Small intestine (tissue), 7 donors: Measurements from ENCODE around the gene HELZ2. TPM values are rescaled to one million over a fixed set of nuclear protein-coding genes. Genes with fewer than 3 reads are reported as not detected.

Source experiments
- DNase-seq, 2 donors: peaks; one replicate each; pipeline versions ENCODE4 v3.0.0 to v3.0.0-alpha.2; 2013
- FAIRE-seq: peaks from 2 replicates; lab custom pipeline; 2012; peaks lifted over from hg19 to GRCh38; lab: Jason Lieb, UNC
- H3K27ac ChIP-seq, 3 donors: one replicate each; pipeline ENCODE4 v1.5.1; 2013; ENCODE audit warnings: low read length in 2 of 3, mild to moderate bottlenecking in 2 of 3, control low read depth in 1 of 3, inconsistent platforms in 1 of 3, low read depth in 1 of 3, moderate library complexity in 1 of 3
- H3K27me3 ChIP-seq, 3 donors: one replicate each; pipeline ENCODE4 v1.6.1; 2013; ENCODE audit warnings: low read length in 3 of 3, inconsistent platforms in 1 of 3; ENCODE audit not compliant: control insufficient read depth in 3 of 3, insufficient read depth in 3 of 3
- H3K36me3 ChIP-seq, 3 donors: one replicate each; pipeline ENCODE4 v1.6.1; 2013; ENCODE audit warnings: low read length in 3 of 3, inconsistent platforms in 1 of 3, low read depth in 1 of 3, mild to moderate bottlenecking in 1 of 3, moderate library complexity in 1 of 3; ENCODE audit not compliant: control insufficient read depth in 3 of 3, insufficient read depth in 2 of 3
- H3K4me1 ChIP-seq, 3 donors: one replicate each; pipeline ENCODE4 v1.6.1; 2013; ENCODE audit warnings: low read length in 2 of 3, inconsistent platforms in 1 of 3, low read depth in 1 of 3, mild to moderate bottlenecking in 1 of 3, moderate library complexity in 1 of 3; ENCODE audit not compliant: control insufficient read depth in 3 of 3, insufficient read depth in 2 of 3
- H3K4me3 ChIP-seq, 3 donors: one replicate each; pipeline ENCODE4 v1.5.1; 2013; ENCODE audit warnings: low read length in 3 of 3, control low read depth in 1 of 3, inconsistent platforms in 1 of 3, low read depth in 1 of 3, mild to moderate bottlenecking in 1 of 3, moderate library complexity in 1 of 3
- H3K9me3 ChIP-seq, 2 donors: one replicate each; pipeline ENCODE4 v1.6.1; 2013; ENCODE audit warnings: low read depth in 1 of 2, low read length in 1 of 2; ENCODE audit not compliant: control insufficient read depth in 2 of 2, insufficient read depth in 1 of 2
- WGBS, 3 donors: extraction: QIAGEN DNeasy Blood & Tissue Kit; methylation state at CpG; one replicate each; pipeline ENCODE4 v1.1.7; 2013; 5-methylcytosine and 5-hydroxymethylcytosine counted together
- polyA plus RNA-seq, 4 donors: library from polyadenylated mRNA; stranded (reverse) in 3 of 4; unstranded in 1 of 4; fragments of 200-250 nt in 3 of 4; fragments of 120-200 nt in 1 of 4; gene quantifications; one replicate each; pipeline versions ENCODE4 v1.2.1 to v1.2.3, GENCODE V29; 2013
- donor health status: healthy with polysubstance abuse.
- donor health status: control.
- donor health status: control.
- donor health status: Bipolar disorder and iron deficiency.
- donor health status: healthy.

Gene HELZ2
- polyA plus RNA-seq, 4 donors = 3.8 to 14.2 (median 9.4) TPM

GRCh38 chr20:63594043-63594561 is 20.1 kb upstream of the HELZ2 start:
- FAIRE-seq (no peak), DNase-seq (no peak)
- Histone ChIP-seq H3K27me3 (no peaks in the 10 kb centered on the region), H3K9me3 (no peaks in the 10 kb centered on the region), H3K4me1 (no peaks in the 10 kb centered on the region), H3K4me3 (no peak overlapping the region), H3K36me3 (peaks cover 6 to 94% (median 18%) of the 10 kb centered on the region in 3 donors), H3K27ac (no peak overlapping the region)
- 78 to 86% (median 83%) methylated on average over 10 of the region's 10 CpGs for WGBS, 3 donors

- Histone ChIP-seq H3K4me3 (no peak overlapping the region), H3K9me3 (no peaks in the 10 kb centered on the region), H3K36me3 (peaks cover 6 to 93% (median 10%) of the 10 kb centered on the region in 3 donors), H3K4me1 (no peaks in the 10 kb centered on the region), H3K27me3 (no peaks in the 10 kb centered on the region), H3K27ac (no peak overlapping the region)
- DNase-seq (no peak), FAIRE-seq (no peak)
- 93 to 96% (median 95%) methylated on average over 13 of the region's 13 CpGs for WGBS, 3 donors
Observed at GRCh38 chr20:63592661-63593060, 18.6 kb upstream of the HELZ2 start.

- H3K4me1 ChIP-seq = no peaks in the 10 kb centered on the region
- FAIRE-seq (no peak), DNase-seq (no peak)
- H3K36me3 ChIP-seq = peaks cover 6 to 93% (median 10%) of the 10 kb centered on the region in 3 donors
- no peak overlapping the region for H3K4me3 ChIP-seq
- 96% methylated on average over 28 of the region's 28 CpGs for WGBS, 3 donors
- H3K9me3 ChIP-seq = no peaks in the 10 kb centered on the region
- no peaks in the 10 kb centered on the region for H3K27me3 ChIP-seq
- no peak overlapping the region for H3K27ac ChIP-seq
Observed at GRCh38 chr20:63591786-63592355, 17.8 kb upstream of the HELZ2 start.

GRCh38 chr20:63591147-63591533 is 17.1 kb upstream of the HELZ2 start:
- Histone ChIP-seq H3K27ac (no peak overlapping the region), H3K4me1 (no peaks in the 10 kb centered on the region), H3K27me3 (no peaks in the 10 kb centered on the region), H3K36me3 (peaks cover 6 to 89% (median 10%) of the 10 kb centered on the region in 3 donors), H3K4me3 (no peak overlapping the region), H3K9me3 (no peaks in the 10 kb centered on the region)
- 94 to 96% (median 95%) methylated on average over 4 of the region's 4 CpGs for WGBS, 3 donors
- FAIRE-seq = no peak
- no peak for DNase-seq

GRCh38 chr20:63590218-63591146 is 16.4 kb upstream of the HELZ2 start:
- Histone ChIP-seq H3K4me1 (no peaks in the 10 kb centered on the region), H3K27me3 (no peaks in the 10 kb centered on the region), H3K4me3 (no peak overlapping the region), H3K27ac (no peak overlapping the region), H3K9me3 (no peaks in the 10 kb centered on the region), H3K36me3 (peaks cover 6 to 82% (median 10%) of the 10 kb centered on the region in 3 donors)
- DNase-seq = no peak
- WGBS, 3 donors = 91 to 94% (median 94%) methylated on average over 50 to 52 of the region's 52 CpGs
- no peak for FAIRE-seq

- DNase-seq (no peak), FAIRE-seq (no peak)
- 90 to 91% (median 90%) methylated on average over 37 to 38 of the region's 38 CpGs for WGBS, 3 donors
- H3K27me3 ChIP-seq = no peaks in the 10 kb centered on the region
- H3K4me3 ChIP-seq = no peak overlapping the region
- no peaks in the 10 kb centered on the region for H3K9me3 ChIP-seq
- H3K4me1 ChIP-seq = no peaks in the 10 kb centered on the region
- H3K27ac ChIP-seq = no peak overlapping the region
- H3K36me3 ChIP-seq = peaks cover 5 to 73% (median 6%) of the 10 kb centered on the region in 3 donors
Observed at GRCh38 chr20:63589261-63590217, 15.5 kb upstream of the HELZ2 start.

GRCh38 chr20:63588641-63589041 is 14.6 kb upstream of the HELZ2 start:
- Histone ChIP-seq H3K27ac (no peak overlapping the region), H3K4me3 (no peak overlapping the region), H3K4me1 (no peaks in the 10 kb centered on the region), H3K27me3 (no peaks in the 10 kb centered on the region), H3K36me3 (peaks cover 5 to 64% (median 6%) of the 10 kb centered on the region in 3 donors), H3K9me3 (no peaks in the 10 kb centered on the region)
- FAIRE-seq (no peak), DNase-seq (no peak)
- 90 to 96% (median 93%) methylated on average over 11 of the region's 11 CpGs for WGBS, 3 donors
